GM18951 (cell line): ENCODE results near the gene TAS1R3.

Source experiments
- POLR2A ChIP-seq: IDR thresholded peaks from 4 replicates; pipeline ENCODE4 v1.6.1; 2011; ENCODE audit warnings: mild to moderate bottlenecking; ENCODE audit not compliant: insufficient read length, insufficient read depth; ENCODE audit errors: extremely low read depth
- in situ Hi-C: fragments of 300-500 bp; cut with MboI; formaldehyde crosslinking; loops from one replicate; pipeline ENCODE4 v1.12.0; 2022; ENCODE audit warnings: low sequenced_read_pairs, mixed read lengths, inconsistent platforms; ENCODE audit not compliant: unreplicated experiment

The TAS1R3 gene

GRCh38 chr1:1328254-1328653, 2.8 kb upstream of the TAS1R3 start:
- no peak for TF ChIP-seq POLR2A
- in situ Hi-C loops: no loop called here

- in situ Hi-C loops: no loop called here
- no peak for TF ChIP-seq POLR2A
These were observed 1.5 kb upstream of the TAS1R3 start for GRCh38 chr1:1329304-1330210.

DNA sequence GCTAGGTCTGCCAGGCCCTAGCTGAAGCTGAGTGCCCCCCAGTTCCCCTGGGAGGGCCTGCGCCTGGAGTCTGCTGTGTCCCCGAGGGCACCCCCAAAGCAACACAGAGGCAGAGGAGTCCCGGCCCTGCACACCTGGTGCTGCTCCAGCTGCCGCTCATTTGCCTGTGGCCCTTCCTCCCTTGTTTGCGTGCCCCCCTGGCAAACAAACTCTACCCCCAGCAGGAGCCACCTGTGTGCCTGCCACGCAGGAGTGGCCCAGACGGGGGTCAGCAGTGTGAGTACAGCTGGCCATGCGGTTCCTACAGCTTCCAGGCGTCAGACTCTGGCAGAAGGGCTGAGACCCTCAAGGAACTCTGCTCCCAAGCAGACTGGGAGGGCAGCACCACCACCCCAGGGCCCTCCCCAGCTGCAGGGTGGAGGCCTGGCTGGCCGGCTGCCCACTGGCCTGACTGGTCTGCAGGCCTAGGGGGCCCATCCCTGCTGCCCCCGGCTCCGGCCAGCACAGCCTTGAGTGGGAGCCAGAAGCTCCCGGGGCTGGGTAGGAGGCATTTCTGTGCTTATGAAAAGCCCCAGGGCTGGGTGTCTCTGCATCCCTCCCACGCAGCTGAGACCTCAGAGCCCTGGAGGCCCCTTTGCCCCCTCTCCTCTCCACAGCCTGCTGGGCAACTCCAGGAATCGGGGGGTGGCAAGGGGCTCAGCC, 563 bp upstream of the TAS1R3 start:
- no peak for TF ChIP-seq POLR2A

DNA sequence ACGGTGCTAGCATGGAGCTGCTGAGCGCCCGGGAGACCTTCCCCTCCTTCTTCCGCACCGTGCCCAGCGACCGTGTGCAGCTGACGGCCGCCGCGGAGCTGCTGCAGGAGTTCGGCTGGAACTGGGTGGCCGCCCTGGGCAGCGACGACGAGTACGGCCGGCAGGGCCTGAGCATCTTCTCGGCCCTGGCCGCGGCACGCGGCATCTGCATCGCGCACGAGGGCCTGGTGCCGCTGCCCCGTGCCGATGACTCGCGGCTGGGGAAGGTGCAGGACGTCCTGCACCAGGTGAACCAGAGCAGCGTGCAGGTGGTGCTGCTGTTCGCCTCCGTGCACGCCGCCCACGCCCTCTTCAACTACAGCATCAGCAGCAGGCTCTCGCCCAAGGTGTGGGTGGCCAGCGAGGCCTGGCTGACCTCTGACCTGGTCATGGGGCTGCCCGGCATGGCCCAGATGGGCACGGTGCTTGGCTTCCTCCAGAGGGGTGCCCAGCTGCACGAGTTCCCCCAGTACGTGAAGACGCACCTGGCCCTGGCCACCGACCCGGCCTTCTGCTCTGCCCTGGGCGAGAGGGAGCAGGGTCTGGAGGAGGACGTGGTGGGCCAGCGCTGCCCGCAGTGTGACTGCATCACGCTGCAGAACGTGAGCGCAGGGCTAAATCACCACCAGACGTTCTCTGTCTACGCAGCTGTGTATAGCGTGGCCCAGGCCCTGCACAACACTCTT, 1.1 kb downstream of the TAS1R3 start:
- TF ChIP-seq POLR2A: no peak
- in situ Hi-C loops: no loop called here

More for the DNA sequence above, 563 bp upstream of the TAS1R3 start:
- in situ Hi-C loops: no loop called here

- TF ChIP-seq POLR2A: no peak
- in situ Hi-C loops: no loop called here
These were observed 1.8 kb downstream of the TAS1R3 start for GRCh38 chr1:1332774-1333480.

GRCh38 chr1:1333551-1334241, 2.6 kb downstream of the TAS1R3 start:
- in situ Hi-C loops: no loop called here
- no peak for TF ChIP-seq POLR2A

GRCh38 chr1:1334835-1335234, 3.8 kb downstream of the TAS1R3 start:
- in situ Hi-C loops: no loop called here
- TF ChIP-seq POLR2A: no peak

DNA sequence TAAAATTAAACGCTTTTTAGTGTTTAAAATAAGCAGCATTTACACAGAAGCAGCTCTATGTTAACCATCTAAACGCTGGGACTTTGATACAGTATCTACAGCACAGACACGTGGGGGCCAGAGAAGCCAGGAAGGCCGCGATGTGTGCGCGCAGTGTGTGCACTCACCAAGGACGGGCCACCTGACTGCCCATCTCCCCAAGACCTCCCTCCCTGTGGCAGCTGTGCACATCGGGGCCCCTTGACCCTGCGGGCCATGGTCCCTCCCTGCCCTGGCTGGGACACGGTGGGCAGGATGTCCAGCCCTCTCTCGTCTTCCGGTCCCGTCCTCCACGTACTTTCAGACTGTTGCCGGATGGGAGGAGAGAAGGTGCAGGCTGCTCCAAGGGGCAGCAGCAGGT, 4.2 kb downstream of the TAS1R3 start:
- no peak for TF ChIP-seq POLR2A
- in situ Hi-C loops: no loop called here

GRCh38 chr1:1335792-1336248, 4.7 kb downstream of the TAS1R3 start:
- no peak for TF ChIP-seq POLR2A
- in situ Hi-C loops: no loop called here

GRCh38 chr1:1336446-1336845, 5.4 kb downstream of the TAS1R3 start:
- TF ChIP-seq POLR2A: no peak
- in situ Hi-C loops: no loop called here

GRCh38 chr1:1336931-1337792, 6.1 kb downstream of the TAS1R3 start:
- in situ Hi-C loops: no loop called here

More at GRCh38 chr1:1336931-1337792, 6.1 kb downstream of the TAS1R3 start:
- TF ChIP-seq POLR2A: no peak
